IMR-90 (cell line): ENCODE measurements around the gene LIN9. TPM values are rescaled to one million over a fixed set of nuclear protein-coding genes. Genes with fewer than 3 reads are reported as not detected.
"Not testable (repeated sequence)": the region's sequence is repeated elsewhere in the genome, so short reads cannot be mapped to it uniquely, and the experiment has no call there.

ENCODE experiments used
- ATAC-seq: fragments of 200-7000 bp; cut with Tn5 transposase; 2 replicates; pipeline ENCODE4 v1.9.1; 2020; ENCODE audit warnings: low read depth, mild to moderate bottlenecking, moderate library complexity
- BruUV-seq: library from RNA; stranded (reverse); fragments of 400-500 nt; replicated peaks from 2 replicates; lab custom pipeline; 2021; lab: Mats Ljungman, UMichigan
- CTCF ChIA-PET: fragments of 300-600 bp; formaldehyde crosslinking; extraction: SDS; loops from one replicate; lab custom pipeline; 2021; ENCODE audit warnings: antibody characterized with exemption; lab: Yijun Ruan, JAX
- POLR2A ChIA-PET: fragments of 300-600 bp; sonication (Branson Sonifier 250); formaldehyde crosslinking; loops from one replicate; lab custom pipeline; 2022; ENCODE audit warnings: antibody characterized with exemption; ENCODE audit not compliant: unreplicated experiment; lab: Charles Lee
- DNase-seq: peaks from one replicate; pipeline ENCODE4 v3.0.0; 2013
- H2AFZ ChIP-seq: replicated peaks from 2 replicates; pipeline ENCODE3; 2013; ENCODE audit warnings: low read length, mild to moderate bottlenecking; ENCODE audit not compliant: poor library complexity
- H2AK5ac ChIP-seq: 2 replicates; pipeline ENCODE4 v1.6.1; 2013; ENCODE audit warnings: low read depth, low read length, inconsistent platforms
- H2AK9ac ChIP-seq: replicated peaks from 2 replicates; pipeline ENCODE3; 2013; ENCODE audit warnings: mild to moderate bottlenecking, low read depth, low read length, moderate library complexity; ENCODE audit not compliant: poor library complexity
- H2BK120ac ChIP-seq: 2 replicates; pipeline ENCODE4 v1.6.1; 2013; ENCODE audit warnings: low read depth, low read length, inconsistent platforms
- H2BK15ac ChIP-seq: 3 replicates; pipeline ENCODE4 v1.6.1; 2013; ENCODE audit warnings: low read depth, low read length, inconsistent platforms
- H2BK20ac ChIP-seq: 2 replicates; pipeline ENCODE4 v1.6.1; 2013; ENCODE audit warnings: low read depth, mild to moderate bottlenecking, inconsistent platforms, low read length, moderate library complexity
- H2BK5ac ChIP-seq: 2 replicates; pipeline ENCODE4 v1.6.1; 2013; ENCODE audit warnings: mild to moderate bottlenecking, low read depth, low read length, inconsistent platforms; ENCODE audit not compliant: poor library complexity, severe bottlenecking
- H3K14ac ChIP-seq: replicated peaks from 2 replicates; pipeline ENCODE4 v1.6.1; 2013; ENCODE audit warnings: low read depth, low read length, inconsistent platforms
- H3K18ac ChIP-seq: 2 replicates; pipeline ENCODE4 v1.6.1; 2013; ENCODE audit warnings: low read depth, low read length, control low read depth
- H3K23ac ChIP-seq: 2 replicates; pipeline ENCODE4 v1.6.1; 2013; ENCODE audit warnings: low read depth, low read length, inconsistent platforms
- H3K27ac ChIP-seq: 2 replicates; pipeline ENCODE4 v1.5.1; 2013; ENCODE audit warnings: mild to moderate bottlenecking, control low read depth, low read length; ENCODE audit not compliant: insufficient read depth
- H3K27me3 ChIP-seq: 2 replicates; pipeline ENCODE4 v1.6.1; 2013; ENCODE audit warnings: low read length; ENCODE audit not compliant: control insufficient read depth, insufficient read depth
- H3K36me3 ChIP-seq: 2 replicates; pipeline ENCODE4 v1.6.1; 2013; ENCODE audit warnings: low read length, mixed read lengths; ENCODE audit not compliant: control insufficient read depth, insufficient read depth
- H3K4ac ChIP-seq: 2 replicates; pipeline ENCODE4 v1.6.1; 2013; ENCODE audit warnings: low read depth, low read length, inconsistent platforms
- H3K4me1 ChIP-seq: 2 replicates; pipeline ENCODE4 v1.6.1; 2013; ENCODE audit warnings: low read length, mixed read lengths; ENCODE audit not compliant: control insufficient read depth, insufficient read depth
- H3K4me2 ChIP-seq: 2 replicates; pipeline ENCODE4 v1.6.1; 2013; ENCODE audit warnings: low read depth, mild to moderate bottlenecking, control low read depth, low read length, moderate library complexity
- H3K4me3 ChIP-seq: 2 replicates; pipeline ENCODE4 v1.5.1; 2013; ENCODE audit warnings: low read depth, mild to moderate bottlenecking, control low read depth, low read length, moderate library complexity; ENCODE audit not compliant: insufficient read depth
- H3K56ac ChIP-seq: 2 replicates; pipeline ENCODE4 v1.6.1; 2013; ENCODE audit warnings: low read length, inconsistent platforms; ENCODE audit not compliant: insufficient read depth; ENCODE audit errors: extremely low read depth
- H3K79me1 ChIP-seq, 2 experiments: 2 replicates each; pipeline ENCODE4 v1.6.1; 2013; ENCODE audit warnings: low read length in 2 of 2, inconsistent platforms in 1 of 2, low read depth in 1 of 2
- H3K9ac ChIP-seq: 2 replicates; pipeline ENCODE4 v1.6.1; 2013; ENCODE audit warnings: low read depth, low read length, control low read depth
- H3K9me1 ChIP-seq: 2 replicates; pipeline ENCODE4 v1.6.1; 2013; ENCODE audit warnings: low read length, inconsistent platforms; ENCODE audit not compliant: insufficient read depth
- H3K9me3 ChIP-seq: 2 replicates; pipeline ENCODE4 v1.6.1; 2013; ENCODE audit warnings: low read length; ENCODE audit not compliant: control insufficient read depth, insufficient read depth
- H4K20me1 ChIP-seq: 2 replicates; pipeline ENCODE4 v1.6.1; 2013; ENCODE audit warnings: low read length, inconsistent platforms; ENCODE audit not compliant: insufficient read depth
- H4K5ac ChIP-seq: 2 replicates; pipeline ENCODE4 v1.6.1; 2013; ENCODE audit warnings: mild to moderate bottlenecking, low read depth, low read length, control low read depth
- H4K8ac ChIP-seq, 2 experiments: 2 replicates each; pipeline ENCODE4 v1.6.1; 2013; ENCODE audit warnings: low read depth in 2 of 2, low read length in 2 of 2, control low read depth in 1 of 2, inconsistent platforms in 1 of 2
- H4K91ac ChIP-seq: 2 replicates; pipeline ENCODE4 v1.6.1; 2013; ENCODE audit warnings: low read depth, low read length, inconsistent platforms; ENCODE audit not compliant: insufficient read depth
- WGBS, 2 experiments: methylation state at CpG; one replicate each; pipeline versions ENCODE4 v1.1.5 to v1.1.7; 2013; ENCODE audit warnings: missing lambda C conversion rate in 2 of 2; ENCODE audit not compliant: insufficient read length in 1 of 2; ENCODE audit errors: extremely low coverage in 2 of 2; 5-methylcytosine and 5-hydroxymethylcytosine counted together
- dilution Hi-C: fragments of 300-500 bp; cut with HindIII; formaldehyde crosslinking; loops from one replicate; pipeline ENCODE4 v1.14.3; 2018; ENCODE audit warnings: low sequenced_read_pairs; ENCODE audit not compliant: unreplicated experiment
- in situ Hi-C: fragments of 300-500 bp; cut with MboI; formaldehyde crosslinking; loops from 3 replicates; pipeline ENCODE4 v1.14.3; 2019; ENCODE audit warnings: low sequenced_read_pairs, inconsistent platforms, mixed read lengths
- intact Hi-C: fragments of 100-400 bp; cut with micrococcal nuclease; formaldehyde crosslinking; loops from 2 replicates; pipeline ENCODE4 v1.10.0; 2022
- polyA plus RNA-seq, 3 experiments: library from polyadenylated mRNA; depleted of rRNA; stranded (reverse); fragments of >200 nt; gene quantifications; 2 replicates each; pipeline ENCODE4 v1.2.3, GENCODE V29; 2012; ENCODE audit warnings: low replicate concordance in 1 of 3
- total RNA-seq: library from RNA; depleted of rRNA; stranded (reverse); fragments of >200 nt; gene quantifications from 2 replicates; pipeline ENCODE4 v1.2.3, GENCODE V29; 2012

Gene LIN9
- total and polyA plus RNA-seq, 2 of the 4 experiments (the other 2 are of a cell fraction): 2.3 to 3.9 TPM

- H3K18ac ChIP-seq, H4K20me1 ChIP-seq, POLR2A ChIA-PET, H2AK9ac ChIP-seq, H3K56ac ChIP-seq, H3K27me3 ChIP-seq, H3K4ac ChIP-seq, H3K79me1 ChIP-seq, H2AK5ac ChIP-seq, H3K23ac ChIP-seq, H3K9me3 ChIP-seq, H4K5ac ChIP-seq, dilution Hi-C loops, ATAC-seq, H3K9me1 ChIP-seq, H2BK15ac ChIP-seq, H3K4me3 ChIP-seq, H3K36me3 ChIP-seq, H2AFZ ChIP-seq, H3K4me2 ChIP-seq, H4K8ac ChIP-seq, H2BK120ac ChIP-seq, H3K9ac ChIP-seq, DNase-seq, H3K4me1 ChIP-seq, H3K27ac ChIP-seq, in situ Hi-C loops, H2BK5ac ChIP-seq, H3K14ac ChIP-seq, H2BK20ac ChIP-seq, BruUV-seq, H4K91ac ChIP-seq: not testable (repeated sequence)
- intact Hi-C loops: loop anchor here (10.0 kb wide), 1 partner anchor 132 kb away; no protein-coding TSS in a partner anchor
- no CpG with 5 or more reads among the region's 6 CpGs for WGBS, 2 experiments
- CTCF ChIA-PET: interaction anchor here (0.6 to 0.7 kb wide), 3 partner anchors 12 to 595 kb away, joined by 3 to 6 read pairs (median 3); no protein-coding TSS in a partner anchor
These were observed 106.3 kb downstream of the LIN9 start for GRCh38 chr1:226202666-226203065.
